GM21786 (cell line): ENCODE results near the gene HSBP1L1.
"Not testable (repeated sequence)": the region's sequence is repeated elsewhere in the genome, so short reads cannot be mapped to it uniquely, and the experiment has no call there.

ENCODE experiments used
- ATAC-seq: cut with Tn5 transposase; IDR thresholded peaks from one replicate; pipeline ENCODE4 v1.9.1; 2021; ENCODE audit not compliant: unreplicated experiment

HSBP1L1 gene

DNA sequence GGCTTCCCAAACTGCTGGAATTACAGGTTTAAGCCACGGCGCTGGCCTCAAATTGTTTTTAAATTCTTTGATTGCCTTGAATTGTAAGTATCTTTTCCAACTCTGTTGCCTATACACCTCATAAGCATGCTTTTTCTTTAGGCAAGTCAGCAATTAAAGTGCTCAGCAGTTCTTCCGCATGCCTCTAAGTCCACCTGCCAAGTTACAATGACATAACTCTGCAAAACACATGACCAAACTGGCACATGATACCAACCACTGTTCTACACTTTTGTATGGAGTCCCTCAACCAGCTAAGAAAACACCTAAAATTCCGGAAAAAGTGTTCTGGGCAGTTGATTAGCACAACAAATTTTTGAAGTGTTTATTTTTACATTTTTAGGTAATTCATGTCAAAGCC, 18.8 kb downstream of the HSBP1L1 start:
- no peak for ATAC-seq

GRCh38 chr18:79983793-79984192, 19.4 kb downstream of the HSBP1L1 start:
- no peak for ATAC-seq

DNA sequence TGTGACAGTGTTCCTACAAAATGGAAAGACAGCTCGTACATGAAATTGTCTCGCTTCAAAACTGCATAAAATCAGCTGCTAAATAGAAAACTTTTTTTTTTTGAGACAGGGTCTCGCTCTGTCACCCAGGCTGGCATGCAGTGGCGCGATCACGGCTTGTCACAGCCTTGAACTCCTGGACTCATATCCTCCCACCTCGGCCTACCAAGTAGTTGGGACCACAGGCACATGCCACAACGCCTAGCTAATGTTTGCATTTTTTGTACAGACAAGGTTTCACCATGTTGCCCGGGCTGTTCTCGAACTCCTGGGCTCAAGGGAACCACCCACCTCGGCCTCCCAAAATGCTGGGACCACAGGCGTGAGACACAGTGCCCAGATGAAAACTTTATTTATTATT, 20.7 kb downstream of the HSBP1L1 start:
- ATAC-seq = no peak

GRCh38 chr18:79986726-79987125, 22.3 kb downstream of the HSBP1L1 start:
- no peak for ATAC-seq

DNA sequence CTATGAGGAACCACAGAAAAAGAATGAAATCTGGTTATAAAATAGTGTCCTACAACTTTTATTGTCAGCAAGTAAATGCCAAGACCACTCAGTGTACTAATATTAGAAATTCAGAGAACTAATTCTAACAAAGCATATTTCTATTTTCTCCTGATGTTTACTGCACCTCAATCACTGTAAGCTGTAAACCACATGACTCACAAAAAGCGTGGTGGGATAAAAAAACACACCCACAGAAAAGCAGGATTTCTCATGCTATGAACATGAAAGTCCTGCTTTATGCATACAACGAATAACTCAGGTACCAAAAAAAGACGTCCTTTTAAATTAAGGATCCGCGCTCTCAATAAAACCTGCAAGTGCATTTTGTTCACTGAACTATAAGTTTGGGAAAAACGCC, 23.1 kb downstream of the HSBP1L1 start:
- ATAC-seq = no peak

DNA sequence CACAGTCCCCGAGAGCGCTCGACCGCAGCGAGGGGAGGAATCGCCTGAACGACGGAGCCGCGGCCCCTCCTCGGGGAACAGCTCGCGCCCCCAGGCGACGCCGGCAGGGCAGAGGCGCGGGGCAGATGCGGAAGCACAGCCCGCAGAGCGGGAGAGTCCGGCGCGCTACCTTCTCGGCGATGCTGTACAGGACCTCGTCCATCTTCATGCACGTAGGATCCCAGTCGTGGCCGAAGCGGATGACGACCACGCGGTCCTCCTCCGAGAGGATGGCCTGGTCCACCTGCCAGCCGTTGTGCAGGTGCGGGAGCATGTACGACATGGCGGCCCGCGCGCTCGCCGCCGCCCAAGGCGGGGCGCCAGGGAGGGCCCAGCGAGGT, 23.6 kb downstream of the HSBP1L1 start:
- ATAC-seq = peak; percentile 66

DNA sequence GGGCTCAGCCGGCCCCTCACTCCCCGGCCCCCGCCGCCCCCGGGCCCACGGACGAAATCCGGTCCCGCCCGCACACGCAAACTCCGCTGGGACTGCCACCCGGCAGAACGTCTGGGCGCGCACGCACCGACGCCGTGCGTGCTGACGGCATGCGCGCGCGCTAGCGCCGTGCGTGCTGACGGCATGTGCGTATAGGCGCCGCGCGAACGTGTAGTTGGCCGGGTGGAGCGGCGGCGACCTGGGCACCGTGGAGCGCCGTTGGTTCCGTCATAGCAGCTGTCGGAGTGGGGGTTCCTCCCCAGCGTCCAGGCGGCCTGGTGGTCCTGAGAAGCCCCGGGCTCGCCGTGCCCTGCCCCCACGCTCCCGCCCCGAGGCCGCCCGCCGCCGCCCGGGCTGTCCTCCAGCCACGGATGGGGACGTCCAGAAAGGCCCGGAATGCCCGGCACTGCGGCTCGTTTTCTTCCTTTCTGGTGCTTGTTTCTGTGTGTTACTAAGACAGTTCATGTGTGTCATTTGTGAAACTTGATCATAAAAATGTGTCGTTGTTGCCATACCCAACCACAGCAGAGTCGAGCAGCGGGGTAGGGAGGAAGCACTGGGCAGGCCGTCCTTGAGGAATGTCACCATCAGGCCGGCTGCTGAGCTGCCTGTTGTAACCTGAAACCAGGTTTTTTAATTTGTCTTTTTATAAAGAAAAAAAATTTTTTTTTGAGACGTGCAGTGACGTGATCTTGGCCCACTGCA, 24.2 kb downstream of the HSBP1L1 start, which contains the start of gene TXNL4A:
TSS of gene TXNL4A (minus strand) at position 113 of the 744 bp plus-strand sequence. CDS start 171 bp downstream, outside the sequence.
- ATAC-seq = peak; percentile 94

GRCh38 chr18:79989195-79989497, 24.7 kb downstream of the HSBP1L1 start:
- ATAC-seq = no peak

DNA sequence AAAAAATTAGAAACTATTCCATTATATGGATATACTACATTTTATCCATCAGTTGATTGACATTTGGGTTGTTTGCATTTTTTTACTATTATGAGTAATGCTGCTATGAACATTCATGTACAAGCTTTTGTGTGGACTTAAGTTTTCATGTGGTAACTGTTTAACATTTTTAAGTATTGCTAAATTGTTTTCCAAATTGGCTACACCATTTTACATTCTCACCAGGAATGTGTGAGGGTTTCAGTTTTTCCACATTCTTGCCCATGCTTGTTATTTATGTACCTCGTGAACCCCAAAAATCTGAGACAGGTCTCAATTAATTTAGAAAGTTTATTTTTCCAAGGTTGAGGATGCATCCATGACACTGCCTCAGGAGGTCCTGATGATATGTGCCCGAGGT, 27.1 kb downstream of the HSBP1L1 start:
- ATAC-seq = no peak

- ATAC-seq = not testable (repeated sequence)
These were observed 35.3 kb downstream of the HSBP1L1 start for GRCh38 chr18:79999701-80000100.

- no peak for ATAC-seq
These were observed 36.4 kb downstream of the HSBP1L1 start for GRCh38 chr18:80000877-80001276.

GRCh38 chr18:80002468-80002867, 38.0 kb downstream of the HSBP1L1 start:
- no peak for ATAC-seq

DNA sequence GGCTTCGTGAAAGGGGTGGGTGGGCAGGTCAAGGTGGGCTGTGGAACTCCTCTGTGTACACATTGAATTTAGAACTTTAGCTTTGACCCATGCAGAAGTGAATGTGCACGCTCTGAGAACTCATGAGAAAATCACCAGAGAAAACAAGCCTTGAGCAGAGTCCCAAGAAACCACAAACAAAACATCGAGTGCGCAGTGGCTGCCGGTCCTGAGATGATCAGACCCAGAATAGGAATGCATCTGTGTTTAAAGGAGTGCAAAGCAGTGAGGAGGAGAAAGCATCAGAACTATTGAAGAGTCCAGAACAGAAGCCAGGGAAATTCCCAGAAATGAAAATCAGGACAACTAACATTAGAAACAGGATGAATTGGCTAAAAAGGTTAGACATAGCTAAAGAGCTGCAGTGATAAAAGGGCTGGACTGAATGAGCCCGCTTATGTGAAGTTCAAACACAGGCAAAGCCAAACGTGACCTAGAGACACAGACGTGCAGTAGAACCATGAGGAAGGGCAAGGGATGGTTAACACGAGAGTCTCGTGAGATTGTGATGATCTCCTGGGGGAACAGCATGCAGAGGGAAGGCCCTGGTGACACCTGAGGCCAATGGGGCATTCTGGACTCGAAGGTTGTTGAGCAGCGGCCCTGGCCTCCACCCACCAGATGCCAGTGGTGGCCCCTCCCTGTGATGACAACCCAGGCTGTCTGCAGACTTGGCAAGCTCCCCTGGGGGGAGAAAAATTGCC, 40.3 kb downstream of the HSBP1L1 start:
- ATAC-seq = no peak

DNA sequence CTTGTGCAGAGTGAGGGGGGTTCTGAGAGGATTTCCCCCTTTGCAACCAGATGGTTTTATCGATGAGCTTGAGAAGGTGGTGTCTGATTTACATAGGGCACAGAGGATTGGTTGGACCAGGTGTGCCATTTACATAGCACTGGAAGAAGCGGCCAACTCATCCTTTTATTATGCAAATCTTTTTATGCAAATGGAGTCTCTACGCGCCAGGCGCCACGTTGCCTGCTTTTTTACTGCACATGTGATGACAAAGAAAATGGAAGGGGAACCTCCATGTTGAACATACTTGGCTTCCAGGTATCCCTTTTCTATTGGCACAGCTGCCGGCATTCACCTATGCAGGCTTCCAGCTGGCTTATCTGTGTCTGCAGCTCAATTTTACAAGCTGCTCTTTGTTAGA, 42.3 kb downstream of the HSBP1L1 start:
- no peak for ATAC-seq

DNA sequence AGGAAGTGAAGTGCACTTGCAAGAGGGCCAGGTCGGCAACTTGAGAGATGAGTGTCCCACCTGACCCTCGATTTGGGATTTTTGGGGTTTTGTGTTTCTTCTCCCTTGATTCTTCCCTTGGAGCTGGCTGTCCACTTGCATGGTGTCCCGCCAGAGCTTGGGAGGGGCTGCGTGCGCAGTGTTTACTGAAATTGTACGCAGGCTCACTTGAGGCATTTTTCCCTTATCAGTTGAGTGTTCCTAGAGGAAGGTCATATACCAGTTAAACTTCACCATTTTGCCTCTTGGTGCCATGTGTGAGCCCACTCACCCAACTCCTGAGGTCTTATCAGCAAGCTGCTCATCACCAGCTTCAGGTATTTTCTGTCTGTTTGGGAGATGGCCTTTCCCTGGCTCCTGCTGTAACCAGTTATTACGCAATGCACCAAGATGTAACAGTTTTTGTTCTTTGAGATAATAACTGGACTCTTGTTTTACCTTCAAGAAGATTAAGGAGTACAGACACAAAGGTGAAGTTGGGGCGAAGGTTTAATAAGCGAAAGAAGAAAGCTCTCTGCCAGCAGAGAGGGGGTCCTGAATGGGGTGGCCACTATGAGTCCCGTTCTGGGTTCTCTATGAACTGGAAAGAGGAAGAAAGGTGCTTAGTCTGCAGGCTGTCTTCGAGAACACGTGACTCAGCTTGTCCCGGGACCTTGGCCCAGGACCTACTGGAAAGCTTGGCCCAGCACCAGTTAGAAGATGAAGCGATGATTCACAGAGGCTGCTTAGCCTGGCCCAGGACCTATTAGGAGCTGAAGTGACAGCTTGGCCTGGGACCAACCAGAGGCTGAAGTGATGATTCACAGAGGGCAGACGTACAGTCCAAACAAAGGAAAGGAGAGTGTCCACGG, 45.5 kb downstream of the HSBP1L1 start:
- no peak for ATAC-seq

DNA sequence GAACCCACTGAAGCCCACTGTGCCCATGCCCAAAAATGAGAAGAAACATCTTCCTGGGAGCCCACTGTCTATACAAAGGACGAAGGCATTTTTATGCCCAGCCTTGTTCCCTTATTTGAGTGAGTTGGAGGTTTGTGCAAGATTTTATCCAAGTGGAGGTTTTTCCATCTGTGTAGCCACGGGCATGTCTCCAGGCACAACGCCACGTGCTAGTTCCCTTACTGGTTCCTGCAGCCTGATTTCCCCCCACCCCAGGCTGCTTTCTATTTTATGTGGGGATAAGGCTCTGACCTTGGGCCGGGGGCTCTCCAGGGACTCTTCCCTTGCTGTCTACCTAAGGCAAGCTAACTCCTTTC, 46.1 kb downstream of the HSBP1L1 start:
- ATAC-seq = no peak

- not testable (repeated sequence) for ATAC-seq
These were observed 47.2 kb downstream of the HSBP1L1 start for GRCh38 chr18:80011496-80012137.

- no peak for ATAC-seq
These were observed 48.3 kb downstream of the HSBP1L1 start for GRCh38 chr18:80012714-80013113.
